ENCODE measurements around the gene ZMYM5.
"Not testable (repeated sequence)": the region's sequence is repeated elsewhere in the genome, so short reads cannot be mapped to it uniquely, and the experiment has no call there.

Gene ZMYM5

DNA sequence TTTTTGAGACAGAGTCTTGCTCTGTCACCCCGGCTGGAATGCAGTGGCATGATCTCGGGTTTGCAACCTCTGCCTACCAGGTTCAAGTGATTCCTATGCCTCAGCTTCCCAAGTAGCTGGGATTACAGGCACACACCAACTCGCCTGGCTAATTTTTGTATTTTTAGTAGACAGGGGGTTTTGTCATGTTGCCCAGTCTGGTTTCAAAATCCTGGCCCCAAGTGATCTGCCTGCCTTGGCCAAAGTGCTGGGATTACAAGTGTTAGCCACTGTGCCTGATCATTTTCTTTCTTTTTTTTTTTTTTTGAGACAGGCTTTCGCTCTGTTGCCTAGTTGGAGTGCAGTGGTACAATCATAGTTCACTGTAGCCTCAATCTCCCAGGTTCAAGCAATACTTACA is 28.7 kb downstream of the ZMYM5 start:
- Histone ChIP-seq H3K36me3 (ENCODE audit: control insufficient read depth in 2 of 2, insufficient read depth in 2 of 2, low read length in 2 of 2) (peaks cover 15 to 20% of the 10 kb centered on the region in 2 donors), H3K9ac (ENCODE audit: low read depth in 1 of 2, low read length in 2 of 2) (no peak overlapping the region), H3K27ac (ENCODE audit: low read depth in 2 of 2, low read length in 2 of 2) (no peak overlapping the region), H3K4me3 (ENCODE audit: low read length in 2 of 2) (no peak overlapping the region), H3K4me1 (ENCODE audit: control insufficient read depth in 2 of 2, insufficient read depth in 2 of 2, low read length in 2 of 2) (no peaks in the 10 kb centered on the region), H3K9me3 (ENCODE audit: control insufficient read depth in 2 of 2, low read length in 2 of 2) (no peaks in the 10 kb centered on the region), H3K27me3 (ENCODE audit: control insufficient read depth in 2 of 2, insufficient read depth in 2 of 2, low read length in 2 of 2) (no peaks in the 10 kb centered on the region)

DNA sequence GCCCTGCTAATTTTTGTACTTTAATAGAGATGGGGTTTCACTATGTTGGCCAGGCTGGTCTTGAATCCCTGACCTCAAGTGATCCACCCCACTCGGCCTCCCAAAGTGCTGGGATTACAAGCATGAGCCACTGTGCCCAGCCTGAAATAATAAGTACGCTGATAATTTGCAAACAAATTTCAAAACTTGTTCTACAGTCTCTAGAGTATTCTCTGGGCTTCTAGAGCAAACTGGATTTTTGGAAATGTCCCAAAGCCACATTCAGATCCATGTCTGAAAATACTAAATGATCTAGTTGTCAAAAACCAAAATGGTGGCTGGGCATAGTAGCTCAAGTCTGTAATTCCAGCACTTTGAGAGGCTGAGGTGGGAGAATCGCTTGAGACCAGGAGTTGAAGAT is 40.8 kb downstream of the ZMYM5 start:
- H3K27me3 ChIP-seq (ENCODE audit: control insufficient read depth in 2 of 2, insufficient read depth in 2 of 2, low read length in 2 of 2) = no peaks in the 10 kb centered on the region
- H3K4me3 ChIP-seq (ENCODE audit: low read length in 2 of 2) = no peak overlapping the region
- H3K4me1 ChIP-seq (ENCODE audit: control insufficient read depth in 2 of 2, insufficient read depth in 2 of 2, low read length in 2 of 2) = no peaks in the 10 kb centered on the region
- peaks cover 18 to 20% of the 10 kb centered on the region in 2 donors for H3K36me3 ChIP-seq (ENCODE audit: control insufficient read depth in 2 of 2, insufficient read depth in 2 of 2, low read length in 2 of 2)
- no peak overlapping the region for H3K27ac ChIP-seq (ENCODE audit: low read depth in 2 of 2, low read length in 2 of 2)
- H3K9ac ChIP-seq (ENCODE audit: low read depth in 1 of 2, low read length in 2 of 2) = no peak overlapping the region
- H3K9me3 ChIP-seq (ENCODE audit: control insufficient read depth in 2 of 2, low read length in 2 of 2) = no peaks in the 10 kb centered on the region

DNA sequence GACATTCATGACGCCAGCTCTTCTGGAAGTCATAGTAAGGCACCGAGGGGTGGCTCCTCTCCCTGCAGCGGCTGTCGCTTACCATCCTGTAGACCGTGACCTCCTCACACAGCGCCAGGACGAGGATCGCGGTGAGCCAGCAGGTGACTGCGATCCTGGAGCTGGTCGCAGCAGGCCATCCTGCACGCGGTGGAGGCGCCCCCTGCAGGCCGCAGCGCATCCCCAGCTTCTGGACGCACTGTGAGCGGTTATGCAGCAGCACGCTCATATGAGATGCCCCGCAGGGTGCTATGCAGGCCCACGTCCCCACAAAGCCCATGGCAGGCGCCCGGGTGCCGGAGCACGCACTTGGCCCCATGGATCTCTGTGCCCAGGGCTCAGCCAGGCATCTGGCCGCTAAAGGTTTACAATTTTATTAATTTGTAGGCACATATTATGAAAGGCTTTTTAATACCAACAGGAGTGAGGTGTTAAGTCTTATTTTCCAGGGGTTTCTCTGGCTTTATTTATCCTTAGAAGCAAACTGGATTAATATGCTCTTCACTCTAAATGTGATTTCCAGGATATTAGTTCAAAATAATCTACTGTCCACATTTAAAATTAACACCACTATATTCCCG is 45.1 kb downstream of the ZMYM5 start:
- no peak overlapping the region for H3K9ac ChIP-seq (ENCODE audit: low read depth in 1 of 2, low read length in 2 of 2)
- no peaks in the 10 kb centered on the region for H3K9me3 ChIP-seq (ENCODE audit: control insufficient read depth in 2 of 2, low read length in 2 of 2)
- peaks cover 7 to 12% of the 10 kb centered on the region in 2 donors for H3K36me3 ChIP-seq (ENCODE audit: control insufficient read depth in 2 of 2, insufficient read depth in 2 of 2, low read length in 2 of 2)

DNA sequence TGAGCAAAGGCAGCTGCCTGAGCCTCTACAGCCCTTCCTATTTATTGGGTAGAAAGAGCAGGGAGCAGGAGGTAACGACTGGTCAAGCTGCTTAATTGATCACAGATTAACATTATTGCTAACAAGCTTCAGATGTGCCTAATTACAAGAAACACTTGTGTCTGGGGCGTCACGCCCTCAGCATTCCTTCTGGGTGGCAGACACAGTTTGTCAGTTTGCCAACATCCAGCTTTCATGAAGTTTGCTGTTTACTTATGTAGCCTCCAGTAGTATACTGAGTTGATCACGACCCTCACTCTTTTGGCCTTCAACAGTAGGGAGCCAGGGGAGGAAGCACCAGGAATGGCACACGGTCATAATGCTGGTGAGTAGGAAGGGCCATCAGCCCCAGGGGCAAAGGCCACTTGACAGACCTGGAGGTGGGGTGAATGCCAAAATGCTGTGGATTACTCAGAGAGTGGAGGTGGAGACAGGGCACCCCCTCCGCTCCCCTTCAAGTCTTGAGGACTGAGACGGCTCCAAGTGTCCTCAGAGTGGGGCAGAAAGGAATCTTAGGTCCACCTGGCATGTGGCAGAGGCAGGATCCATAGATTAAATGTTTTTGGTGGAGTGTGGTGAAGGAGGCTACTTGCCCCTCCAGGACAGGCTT is 45.8 kb downstream of the ZMYM5 start:
- no peak overlapping the region for H3K27ac ChIP-seq (ENCODE audit: low read depth in 2 of 2, low read length in 2 of 2)
- peaks cover 7 to 12% of the 10 kb centered on the region in 2 donors for H3K36me3 ChIP-seq (ENCODE audit: control insufficient read depth in 2 of 2, insufficient read depth in 2 of 2, low read length in 2 of 2)
- no peaks in the 10 kb centered on the region for H3K27me3 ChIP-seq (ENCODE audit: control insufficient read depth in 2 of 2, insufficient read depth in 2 of 2, low read length in 2 of 2)
- H3K9ac ChIP-seq (ENCODE audit: low read depth in 1 of 2, low read length in 2 of 2) = no peak overlapping the region
- no peak overlapping the region for H3K4me3 ChIP-seq (ENCODE audit: low read length in 2 of 2)
- no peaks in the 10 kb centered on the region for H3K9me3 ChIP-seq (ENCODE audit: control insufficient read depth in 2 of 2, low read length in 2 of 2)
- no peaks in the 10 kb centered on the region for H3K4me1 ChIP-seq (ENCODE audit: control insufficient read depth in 2 of 2, insufficient read depth in 2 of 2, low read length in 2 of 2)

More for the DNA sequence above, 45.1 kb downstream of the ZMYM5 start:
- Histone ChIP-seq H3K27me3 (ENCODE audit: control insufficient read depth in 2 of 2, insufficient read depth in 2 of 2, low read length in 2 of 2) (no peaks in the 10 kb centered on the region), H3K27ac (ENCODE audit: low read depth in 2 of 2, low read length in 2 of 2) (no peak overlapping the region), H3K4me3 (ENCODE audit: low read length in 2 of 2) (no peak overlapping the region), H3K4me1 (ENCODE audit: control insufficient read depth in 2 of 2, insufficient read depth in 2 of 2, low read length in 2 of 2) (no peaks in the 10 kb centered on the region)

DNA sequence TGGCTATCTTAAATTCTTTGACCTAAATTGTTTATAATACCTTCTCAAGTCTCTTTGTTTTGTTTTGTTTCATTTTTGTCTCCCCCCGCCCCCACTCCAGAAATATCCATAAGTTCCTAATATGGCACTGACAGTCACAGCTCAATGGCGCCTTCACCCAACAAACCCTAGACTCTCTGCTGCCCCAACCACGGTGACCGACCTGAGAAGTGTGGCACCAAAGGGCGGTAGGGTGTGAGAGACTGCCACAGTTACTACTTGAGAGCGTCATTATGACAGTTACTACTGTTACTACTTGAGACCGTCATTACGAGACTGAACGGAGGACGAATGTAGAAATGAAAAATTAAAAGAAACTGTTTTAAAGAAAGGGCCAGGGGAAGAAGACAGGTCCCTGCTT is 46.3 kb downstream of the ZMYM5 start:
- Histone ChIP-seq H3K27me3 (ENCODE audit: control insufficient read depth in 2 of 2, insufficient read depth in 2 of 2, low read length in 2 of 2) (no peaks in the 10 kb centered on the region), H3K36me3 (ENCODE audit: control insufficient read depth in 2 of 2, insufficient read depth in 2 of 2, low read length in 2 of 2) (peaks cover 7 to 12% of the 10 kb centered on the region in 2 donors), H3K9ac (ENCODE audit: low read depth in 1 of 2, low read length in 2 of 2) (no peak overlapping the region)

DNA sequence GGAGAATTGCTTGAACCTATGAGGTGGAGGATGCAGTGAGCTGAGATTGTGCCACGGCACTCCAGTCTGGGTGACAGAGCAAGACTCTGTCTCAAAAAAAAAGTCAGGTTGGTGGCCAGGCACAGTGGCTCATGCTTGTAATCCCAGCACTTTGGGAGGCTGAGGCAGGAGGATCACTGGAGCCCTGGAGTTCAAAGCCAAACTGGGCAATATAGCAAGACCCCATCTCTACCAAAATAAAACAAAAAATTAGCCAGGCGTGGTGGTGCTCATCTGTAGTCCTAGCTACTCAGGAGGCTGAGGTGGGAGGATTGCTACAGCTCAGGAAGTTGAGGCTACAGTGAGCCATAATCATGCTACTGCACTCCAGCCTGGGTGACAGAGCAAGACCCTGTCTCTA is 47.6 kb downstream of the ZMYM5 start:
- H3K4me3 ChIP-seq (ENCODE audit: low read length in 2 of 2); H3K4me1 ChIP-seq (ENCODE audit: control insufficient read depth in 2 of 2, insufficient read depth in 2 of 2, low read length in 2 of 2); H3K27me3 ChIP-seq (ENCODE audit: control insufficient read depth in 2 of 2, insufficient read depth in 2 of 2, low read length in 2 of 2); H3K9me3 ChIP-seq (ENCODE audit: control insufficient read depth in 2 of 2, low read length in 2 of 2); H3K27ac ChIP-seq (ENCODE audit: low read depth in 2 of 2, low read length in 2 of 2); H3K9ac ChIP-seq (ENCODE audit: low read depth in 1 of 2, low read length in 2 of 2): not testable (repeated sequence)
- peaks cover 7 to 12% of the 10 kb centered on the region in 2 donors for H3K36me3 ChIP-seq (ENCODE audit: control insufficient read depth in 2 of 2, insufficient read depth in 2 of 2, low read length in 2 of 2)

More for the DNA sequence above, 46.3 kb downstream of the ZMYM5 start:
- Histone ChIP-seq H3K4me3 (ENCODE audit: low read length in 2 of 2) (no peak overlapping the region), H3K4me1 (ENCODE audit: control insufficient read depth in 2 of 2, insufficient read depth in 2 of 2, low read length in 2 of 2) (no peaks in the 10 kb centered on the region), H3K9me3 (ENCODE audit: control insufficient read depth in 2 of 2, low read length in 2 of 2) (no peaks in the 10 kb centered on the region), H3K27ac (ENCODE audit: low read depth in 2 of 2, low read length in 2 of 2) (no peak overlapping the region)

DNA sequence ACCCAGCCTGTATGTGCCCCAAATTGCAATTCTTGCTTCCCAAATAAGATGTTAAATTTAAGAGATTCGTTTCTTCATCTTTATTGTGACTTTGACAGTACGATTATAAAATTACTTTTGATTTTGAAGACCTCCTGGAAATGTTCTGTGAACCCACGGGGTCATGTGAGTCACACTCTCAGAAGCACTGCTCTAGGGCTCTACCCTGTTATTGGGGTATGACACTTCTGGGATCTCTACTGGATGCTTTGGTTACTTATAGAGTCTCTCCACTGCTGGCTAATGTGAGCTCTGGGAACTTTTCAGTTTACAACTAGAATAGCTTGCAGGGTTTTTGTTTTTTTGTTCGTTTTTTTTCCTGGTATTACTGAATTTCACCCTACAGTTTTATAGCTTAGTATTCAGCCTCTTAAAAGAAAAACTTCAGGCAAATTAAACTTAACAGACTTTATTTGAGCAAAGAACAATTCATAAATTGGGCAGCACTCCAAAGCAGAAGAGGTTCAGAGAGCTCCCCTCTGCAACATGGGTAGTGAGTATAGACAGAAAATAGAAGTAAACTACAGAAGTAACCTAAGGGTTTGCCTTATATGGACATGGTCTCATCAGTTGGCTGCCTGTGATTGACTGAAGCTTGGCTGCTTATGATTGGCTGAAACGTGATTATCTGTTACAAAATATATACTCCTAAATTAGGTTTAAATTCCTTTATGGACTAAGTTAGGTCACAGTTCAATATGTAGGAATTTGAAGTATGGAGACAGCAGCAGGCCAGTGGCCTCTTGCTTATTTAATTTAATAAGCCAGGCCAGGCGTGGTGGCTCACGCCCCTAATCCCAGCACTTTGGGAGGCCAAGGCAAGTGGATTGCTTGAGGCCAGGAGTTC is 52.2 kb downstream of the ZMYM5 start:
- Histone ChIP-seq H3K4me1 (ENCODE audit: control insufficient read depth in 2 of 2, insufficient read depth in 2 of 2, low read length in 2 of 2) (no peaks in the 10 kb centered on the region), H3K36me3 (ENCODE audit: control insufficient read depth in 2 of 2, insufficient read depth in 2 of 2, low read length in 2 of 2) (no peaks in the 10 kb centered on the region), H3K27me3 (ENCODE audit: control insufficient read depth in 2 of 2, insufficient read depth in 2 of 2, low read length in 2 of 2) (no peaks in the 10 kb centered on the region), H3K4me3 (ENCODE audit: low read length in 2 of 2) (no peak overlapping the region), H3K9ac (ENCODE audit: low read depth in 1 of 2, low read length in 2 of 2) (no peak overlapping the region), H3K9me3 (ENCODE audit: control insufficient read depth in 2 of 2, low read length in 2 of 2) (no peaks in the 10 kb centered on the region), H3K27ac (ENCODE audit: low read depth in 2 of 2, low read length in 2 of 2) (no peak overlapping the region)

DNA sequence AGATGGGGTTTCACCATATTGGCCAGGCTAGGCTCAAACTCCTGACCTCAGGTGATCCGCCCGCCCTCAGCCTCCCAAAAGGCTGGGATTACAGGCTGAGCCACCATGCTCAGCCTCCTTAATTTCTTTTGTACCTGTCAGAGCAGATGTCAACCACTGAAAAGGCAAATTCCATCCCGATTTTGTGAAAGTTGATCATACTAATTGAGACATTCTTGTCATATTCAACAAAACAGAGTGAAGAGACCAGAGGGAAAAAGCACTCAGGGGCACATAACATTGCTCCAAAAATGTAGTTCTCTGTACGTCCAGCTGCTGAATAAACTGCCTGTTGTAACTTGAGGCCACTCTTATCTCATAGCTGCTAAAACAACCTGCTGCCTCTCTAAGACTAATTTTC is 53.3 kb downstream of the ZMYM5 start:
- no peaks in the 10 kb centered on the region for H3K27me3 ChIP-seq (ENCODE audit: control insufficient read depth in 2 of 2, insufficient read depth in 2 of 2, low read length in 2 of 2)
- H3K4me1 ChIP-seq (ENCODE audit: control insufficient read depth in 2 of 2, insufficient read depth in 2 of 2, low read length in 2 of 2) = no peaks in the 10 kb centered on the region
- no peaks in the 10 kb centered on the region for H3K9me3 ChIP-seq (ENCODE audit: control insufficient read depth in 2 of 2, low read length in 2 of 2)
- H3K36me3 ChIP-seq (ENCODE audit: control insufficient read depth in 2 of 2, insufficient read depth in 2 of 2, low read length in 2 of 2) = no peaks in the 10 kb centered on the region
- H3K4me3 ChIP-seq (ENCODE audit: low read length in 2 of 2) = no peak overlapping the region
- H3K9ac ChIP-seq (ENCODE audit: low read depth in 1 of 2, low read length in 2 of 2) = no peak overlapping the region
- H3K27ac ChIP-seq (ENCODE audit: low read depth in 2 of 2, low read length in 2 of 2) = no peak overlapping the region

DNA sequence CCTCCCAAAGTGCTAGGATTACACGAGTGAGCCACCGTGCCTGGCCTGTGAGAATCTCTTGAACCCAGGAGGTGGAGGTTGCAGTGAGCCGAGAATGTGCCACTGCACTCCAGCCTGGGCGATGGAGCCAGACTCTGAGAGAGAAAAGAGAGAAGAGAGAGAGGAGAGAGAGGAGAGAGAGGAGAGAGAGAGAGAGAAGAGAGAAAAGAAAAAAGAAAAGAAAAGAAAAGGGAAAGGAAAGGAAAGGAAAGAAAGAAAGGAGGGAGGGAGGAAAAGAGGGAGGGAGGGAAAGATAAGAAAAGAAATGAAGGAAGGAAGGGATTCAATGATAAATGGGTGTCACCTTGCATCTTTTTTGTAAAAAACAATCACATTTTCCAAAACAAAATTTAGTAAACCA is 57.7 kb downstream of the ZMYM5 start:
- Histone ChIP-seq H3K27ac (ENCODE audit: low read depth in 2 of 2, low read length in 2 of 2) (no peak overlapping the region), H3K27me3 (ENCODE audit: control insufficient read depth in 2 of 2, insufficient read depth in 2 of 2, low read length in 2 of 2) (no peaks in the 10 kb centered on the region), H3K4me3 (ENCODE audit: low read length in 2 of 2) (no peak overlapping the region), H3K36me3 (ENCODE audit: control insufficient read depth in 2 of 2, insufficient read depth in 2 of 2, low read length in 2 of 2) (no peaks in the 10 kb centered on the region), H3K4me1 (ENCODE audit: control insufficient read depth in 2 of 2, insufficient read depth in 2 of 2, low read length in 2 of 2) (no peaks in the 10 kb centered on the region), H3K9me3 (ENCODE audit: control insufficient read depth in 2 of 2, low read length in 2 of 2) (no peaks in the 10 kb centered on the region), H3K9ac (ENCODE audit: low read depth in 1 of 2, low read length in 2 of 2) (no peak overlapping the region)

DNA sequence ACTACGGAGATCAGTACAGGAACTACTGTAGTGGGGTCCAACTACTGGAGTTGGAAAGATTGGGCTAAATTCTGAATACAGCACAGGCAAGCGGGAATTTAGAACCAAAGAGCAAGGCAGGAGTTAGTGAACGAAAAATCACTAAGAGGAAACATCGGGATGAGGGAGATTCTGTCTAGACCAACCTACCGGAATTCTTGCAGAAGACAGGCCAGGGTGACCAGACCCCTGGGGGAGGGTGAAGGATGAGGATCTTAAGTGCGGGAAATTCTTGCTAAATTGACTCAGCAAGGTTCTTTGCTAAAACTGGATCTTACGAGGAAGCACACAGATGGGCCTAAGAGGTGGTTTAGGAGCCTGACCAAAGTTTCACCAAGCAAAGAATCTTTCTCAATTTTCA is 67.5 kb downstream of the ZMYM5 start:
- H3K27ac ChIP-seq (ENCODE audit: low read depth in 2 of 2, low read length in 2 of 2) = no peak overlapping the region
- no peaks in the 10 kb centered on the region for H3K36me3 ChIP-seq (ENCODE audit: control insufficient read depth in 2 of 2, insufficient read depth in 2 of 2, low read length in 2 of 2)
- no peaks in the 10 kb centered on the region for H3K4me1 ChIP-seq (ENCODE audit: control insufficient read depth in 2 of 2, insufficient read depth in 2 of 2, low read length in 2 of 2)
- no peak overlapping the region for H3K4me3 ChIP-seq (ENCODE audit: low read length in 2 of 2)
- no peak overlapping the region for H3K9ac ChIP-seq (ENCODE audit: low read depth in 1 of 2, low read length in 2 of 2)
- H3K27me3 ChIP-seq (ENCODE audit: control insufficient read depth in 2 of 2, insufficient read depth in 2 of 2, low read length in 2 of 2) = no peaks in the 10 kb centered on the region
- no peaks in the 10 kb centered on the region for H3K9me3 ChIP-seq (ENCODE audit: control insufficient read depth in 2 of 2, low read length in 2 of 2)

All from mucosa of rectum (tissue), 2 donors.